GM18498 (cell line): ENCODE results near the gene FXR2.
"Not testable (repeated sequence)": the region's sequence is repeated elsewhere in the genome, so short reads cannot be mapped to it uniquely, and the experiment has no call there.

ENCODE experiments used
- ATAC-seq: cut with Tn5 transposase; IDR thresholded peaks from one replicate; pipeline ENCODE4 v1.9.1; 2021; ENCODE audit warnings: mild to moderate bottlenecking, moderate library complexity; ENCODE audit not compliant: unreplicated experiment

FXR2 gene

DNA sequence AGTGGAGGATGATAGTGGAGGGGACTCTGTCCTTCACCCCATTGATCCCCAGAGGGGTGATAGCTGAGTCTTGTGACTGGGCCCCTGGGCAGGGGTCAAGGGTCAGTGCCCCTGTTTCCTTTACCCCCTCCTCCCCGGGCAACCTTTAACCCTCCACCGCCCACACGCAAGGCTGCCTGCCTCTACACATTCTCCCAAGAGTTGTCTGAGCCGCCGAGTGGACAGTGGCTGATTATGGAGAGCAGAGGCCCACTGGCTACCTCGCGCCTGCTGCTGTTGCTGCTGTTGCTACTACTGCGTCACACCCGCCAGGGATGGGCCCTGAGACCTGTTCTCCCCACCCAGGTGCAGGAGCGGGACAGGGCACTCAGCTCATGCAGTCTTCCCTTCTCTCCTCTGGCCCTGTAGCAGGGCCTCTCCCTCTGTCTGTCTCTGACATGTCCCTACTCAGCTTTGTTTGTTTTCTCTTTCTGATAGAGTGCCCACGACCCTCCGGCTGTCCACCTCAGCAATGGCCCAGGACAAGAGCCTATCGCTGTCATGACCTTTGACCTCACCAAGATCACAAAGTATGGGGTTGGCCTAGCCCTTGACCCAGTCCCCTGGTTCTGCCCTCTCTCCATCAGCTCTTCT, 15.4 kb upstream of the FXR2 start, which contains the start of gene SHBG:
Gene SHBG (plus strand): TSS at position 197 of the 633 bp plus-strand sequence. CDS start 38 bp downstream, at position 235.
- no peak for ATAC-seq

- peak; percentile 79 for ATAC-seq
These were observed 12.8 kb upstream of the FXR2 start, which contains the start of gene SAT2 for GRCh38 chr17:7627250-7628121. TSS of gene SAT2 (minus strand) at chr17:7627821. CDS start at chr17:7627635, 186 bp downstream.

- no peak for ATAC-seq
These were observed 12.2 kb upstream of the FXR2 start for GRCh38 chr17:7626956-7627249.

DNA sequence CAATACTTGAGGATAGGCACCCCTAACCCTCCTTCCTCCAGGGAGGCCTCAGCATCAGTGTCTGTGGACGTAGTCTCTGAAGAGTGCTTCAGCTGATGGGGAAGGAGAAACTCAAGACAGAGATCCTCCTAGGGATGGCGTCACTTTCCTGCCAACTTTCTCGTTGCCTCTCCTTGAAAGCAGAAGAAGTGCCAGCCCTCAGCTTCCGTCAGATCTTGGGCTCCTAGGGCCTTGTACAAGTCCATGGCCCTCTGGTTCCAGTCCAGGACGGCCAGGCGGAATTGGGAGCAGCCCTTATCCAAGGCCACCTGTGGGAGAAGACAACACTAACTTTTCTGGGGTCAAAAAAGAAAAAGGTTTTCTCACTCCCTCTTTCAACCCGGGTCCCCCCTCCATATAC, 11.6 kb upstream of the FXR2 start:
- no peak for ATAC-seq

DNA sequence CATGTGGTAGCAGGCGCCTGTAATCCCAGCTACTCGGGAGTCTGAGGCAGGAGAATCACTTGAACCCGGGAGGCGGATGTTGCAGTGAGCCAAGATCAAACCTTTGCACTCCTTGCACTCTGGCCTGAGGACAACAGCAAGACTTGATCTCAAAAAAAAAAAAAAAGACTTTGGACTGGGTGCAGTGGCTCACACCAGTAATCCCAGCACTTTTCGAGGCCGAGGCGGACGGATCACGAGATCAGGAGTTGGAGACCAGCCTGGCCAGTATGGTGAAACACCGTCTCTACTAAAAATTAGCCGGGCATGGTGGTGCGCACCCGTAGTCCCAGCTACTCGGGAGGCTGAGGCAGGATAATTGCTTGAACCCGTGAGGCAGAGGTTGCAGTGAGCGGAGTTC, 11.1 kb upstream of the FXR2 start:
- ATAC-seq, result not testable (repeated sequence)

DNA sequence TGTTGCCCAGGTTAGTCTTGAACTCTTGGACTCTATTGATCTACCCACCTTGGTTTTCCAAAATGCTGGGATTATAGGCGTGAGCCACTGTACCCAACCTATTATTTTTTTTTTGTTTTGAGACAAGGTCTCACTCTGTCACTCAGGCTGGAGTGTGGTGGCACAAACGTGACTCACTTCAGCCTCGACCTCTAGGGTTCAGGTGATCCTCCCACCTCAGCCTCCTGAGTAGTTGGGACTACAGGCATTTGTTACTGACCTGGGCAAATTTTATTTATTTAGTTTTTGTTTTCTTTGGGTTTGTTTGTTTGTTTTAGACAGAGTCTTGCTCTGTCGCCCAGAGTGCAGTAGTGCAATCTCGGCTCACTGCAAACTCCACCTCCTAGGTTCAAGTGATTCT, 9.0 kb upstream of the FXR2 start:
- ATAC-seq, result no peak

- ATAC-seq, result no peak
These were observed 6.1 kb upstream of the FXR2 start for GRCh38 chr17:7620835-7621234.

- no peak for ATAC-seq
These were observed 3.9 kb upstream of the FXR2 start for GRCh38 chr17:7618608-7619007.

GRCh38 chr17:7615265-7615747, 609 bp upstream of the FXR2 start:
- no peak for ATAC-seq

DNA sequence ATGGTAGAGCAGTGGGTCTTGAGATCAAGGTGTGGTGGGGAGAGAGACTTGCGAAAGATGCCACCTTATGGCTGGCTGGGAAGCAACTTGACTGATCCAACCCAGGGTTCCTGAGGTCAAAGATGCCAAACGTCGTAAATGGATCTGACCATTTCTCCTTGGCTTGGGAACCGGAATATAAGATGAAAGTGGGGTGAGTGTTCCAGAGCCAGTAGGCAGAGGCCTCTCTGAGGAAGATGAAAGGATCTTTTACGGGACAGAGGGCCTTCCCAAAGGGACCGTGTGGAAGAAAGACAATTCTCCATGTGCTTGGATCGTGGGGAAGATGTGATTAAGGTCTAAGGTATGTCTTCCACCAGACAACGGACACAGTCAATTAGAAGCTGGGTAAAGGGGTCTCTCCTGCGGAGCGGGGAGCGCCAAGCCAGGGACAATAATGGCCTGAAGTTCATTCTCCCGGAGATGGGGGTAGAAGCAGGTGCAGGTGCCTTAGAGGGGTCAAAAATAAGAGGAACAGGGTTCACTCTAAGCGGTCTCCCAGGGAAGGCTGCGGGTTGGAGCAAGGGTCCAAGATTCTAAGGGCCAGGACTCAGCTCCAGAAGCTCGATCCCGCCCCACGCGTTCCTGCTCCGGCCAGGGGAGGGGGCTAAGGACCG, 800 bp downstream of the FXR2 start:
- ATAC-seq, result no peak

- ATAC-seq, result no peak
These were observed 2.4 kb downstream of the FXR2 start for GRCh38 chr17:7612294-7612640.

DNA sequence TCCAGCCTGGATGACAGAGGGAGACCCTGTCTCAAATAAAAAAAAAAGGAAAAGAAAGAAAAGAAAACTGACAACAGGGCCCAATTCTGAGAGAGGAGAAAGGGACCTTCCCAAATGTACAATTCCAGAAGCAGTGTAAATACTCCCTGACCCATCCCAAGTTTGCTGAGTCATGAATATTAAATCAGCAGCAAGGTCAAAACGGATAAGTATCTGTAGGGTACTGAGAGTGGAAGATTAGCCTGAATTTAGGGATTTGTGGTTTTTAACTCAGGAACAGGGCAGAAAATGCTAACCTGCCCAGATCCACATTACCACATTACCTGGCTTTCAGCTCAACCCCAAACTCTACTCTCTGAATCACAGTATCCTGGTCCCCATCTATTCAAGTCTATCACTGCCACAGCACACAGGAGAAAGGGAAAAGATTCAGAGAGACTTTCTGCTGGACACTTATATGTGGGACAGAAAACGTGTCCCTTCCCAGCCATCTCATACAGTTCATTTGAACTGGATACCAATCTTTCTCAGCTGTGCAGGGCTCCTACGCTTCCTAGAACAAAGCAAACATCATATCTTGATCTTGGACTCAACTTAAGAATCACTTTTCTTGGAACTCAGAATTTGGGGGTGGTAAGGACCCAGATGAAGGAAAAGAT, 2.9 kb downstream of the FXR2 start:
- ATAC-seq, result no peak

DNA sequence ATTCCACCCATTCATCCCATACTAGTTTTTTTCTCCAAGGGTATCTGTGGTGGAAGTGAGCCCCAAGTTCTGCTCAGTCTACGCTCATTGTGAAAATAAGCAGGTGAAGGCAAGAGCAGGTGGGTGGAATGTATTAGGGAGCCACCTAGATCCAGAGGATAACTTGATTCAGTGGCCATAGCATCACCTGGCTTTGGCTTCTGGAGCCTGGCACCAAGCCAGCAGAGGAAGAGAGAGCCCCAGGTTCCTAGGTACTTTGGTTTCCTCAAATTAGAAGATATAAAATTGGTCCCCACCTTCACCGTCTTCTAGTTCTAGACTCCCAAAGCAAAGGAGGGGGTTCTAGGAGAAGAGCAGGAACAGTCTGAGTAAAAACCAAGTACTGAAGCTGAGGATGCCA, 4.1 kb downstream of the FXR2 start:
- ATAC-seq, result no peak

DNA sequence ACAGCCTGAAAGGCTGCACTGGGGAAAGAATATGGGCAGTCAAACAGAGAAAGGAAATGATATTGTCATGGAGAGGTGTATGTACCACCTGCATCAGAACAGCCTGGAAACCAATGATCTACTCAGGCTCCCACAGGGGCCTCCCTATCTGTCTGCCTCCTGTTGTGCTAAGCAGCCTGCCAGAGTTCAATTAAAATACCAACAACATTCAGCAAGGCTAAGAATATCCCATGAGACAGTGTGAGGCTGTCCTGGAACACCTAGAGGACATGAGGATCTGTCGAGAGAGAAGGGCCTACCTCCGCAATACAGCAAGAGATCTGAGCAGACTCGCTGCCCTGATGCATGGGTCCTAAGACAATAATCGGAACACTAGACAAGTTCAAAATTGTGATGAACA, 8.4 kb downstream of the FXR2 start:
- ATAC-seq, result no peak

DNA sequence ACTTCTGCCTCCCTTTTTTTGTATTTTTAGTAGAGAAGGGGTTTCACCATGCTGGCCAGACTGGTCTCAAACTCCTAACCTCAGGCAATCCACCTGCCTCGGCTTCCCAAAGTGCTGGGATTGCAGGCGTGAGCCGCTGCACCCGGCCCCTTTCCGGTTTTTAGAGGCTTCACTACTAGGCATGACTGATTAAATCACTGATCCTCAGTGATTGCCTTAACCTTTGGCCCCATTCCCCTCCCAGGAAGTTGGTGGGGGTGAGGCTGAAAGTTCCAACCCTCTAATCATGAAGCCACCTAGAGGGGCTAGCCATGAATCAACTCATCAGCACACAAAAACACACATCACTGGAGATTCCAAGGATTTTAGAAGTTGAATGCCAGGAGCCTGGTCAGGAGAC, 17.1 kb downstream of the FXR2 start:
- not testable (repeated sequence) for ATAC-seq

GRCh38 chr17:7593296-7593695, 21.4 kb downstream of the FXR2 start:
- ATAC-seq, result no peak

DNA sequence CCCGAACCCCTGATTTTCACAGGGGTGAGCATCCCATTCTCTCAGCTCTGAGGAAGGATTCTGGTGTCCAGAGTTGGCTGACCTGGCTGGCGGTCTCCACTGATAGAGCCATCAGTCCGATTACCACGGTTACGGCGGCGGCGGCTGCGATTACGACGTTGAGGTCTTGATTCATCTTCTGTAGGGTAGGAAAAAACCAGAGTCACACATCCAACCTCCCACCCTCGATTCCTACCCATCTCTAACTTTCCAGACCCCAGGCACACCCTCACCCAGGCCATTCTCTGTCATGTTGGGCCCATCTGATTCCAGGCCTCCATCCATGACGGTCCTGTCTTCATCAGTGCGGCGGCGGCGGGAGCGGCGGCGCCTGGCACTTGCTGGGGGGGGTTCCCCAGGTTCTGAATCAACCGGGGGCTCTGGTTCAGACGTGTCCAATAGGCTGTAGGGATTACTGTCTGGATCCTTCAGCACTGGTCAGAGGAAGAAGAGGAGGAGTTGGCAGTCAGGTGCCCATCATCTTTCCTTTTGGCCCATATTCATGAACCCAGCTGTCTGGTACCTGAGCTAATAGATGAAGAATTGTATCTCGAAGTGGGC, 22.2 kb downstream of the FXR2 start:
- ATAC-seq, result no peak

DNA sequence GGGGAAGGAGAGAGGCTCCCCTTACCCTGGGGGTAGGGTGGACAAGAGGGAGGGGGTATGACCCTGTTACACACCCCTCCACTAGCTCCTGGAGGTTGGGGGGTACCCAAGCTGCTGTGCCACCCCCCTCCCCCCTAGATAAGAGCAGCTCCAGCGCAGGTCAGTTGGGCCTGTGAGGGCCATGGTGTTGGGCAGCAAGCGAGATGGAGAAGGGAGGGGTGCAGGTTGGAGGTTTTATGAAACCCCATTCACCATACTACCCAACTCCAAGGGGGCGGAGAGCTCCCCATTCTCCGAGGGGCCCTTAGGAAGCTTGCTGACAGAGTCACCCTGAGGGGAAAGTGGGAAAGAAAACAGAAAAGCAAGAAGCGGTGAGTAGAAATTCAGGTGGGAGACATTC, 23.1 kb downstream of the FXR2 start:
- ATAC-seq, result no peak

DNA sequence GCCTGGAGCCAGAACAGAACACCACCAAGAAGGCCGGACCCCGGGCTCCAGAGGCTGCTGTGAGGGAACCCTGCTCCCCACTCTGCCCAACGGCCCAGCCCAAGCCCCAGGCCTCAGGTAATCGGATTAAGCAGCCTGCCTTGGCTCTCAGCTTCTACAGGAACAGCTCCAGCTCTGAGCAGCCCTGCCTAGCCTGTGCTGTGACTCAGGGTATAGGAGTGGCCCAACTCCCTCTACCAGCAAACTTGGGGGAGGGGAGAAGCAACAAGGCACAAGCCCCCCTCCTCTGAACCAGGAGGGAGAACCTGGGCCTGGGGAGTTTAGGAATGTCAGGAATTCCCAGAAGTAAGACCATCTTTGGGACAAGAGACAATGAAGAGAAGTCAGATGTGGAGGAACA, 24.0 kb downstream of the FXR2 start:
- ATAC-seq, result no peak

DNA sequence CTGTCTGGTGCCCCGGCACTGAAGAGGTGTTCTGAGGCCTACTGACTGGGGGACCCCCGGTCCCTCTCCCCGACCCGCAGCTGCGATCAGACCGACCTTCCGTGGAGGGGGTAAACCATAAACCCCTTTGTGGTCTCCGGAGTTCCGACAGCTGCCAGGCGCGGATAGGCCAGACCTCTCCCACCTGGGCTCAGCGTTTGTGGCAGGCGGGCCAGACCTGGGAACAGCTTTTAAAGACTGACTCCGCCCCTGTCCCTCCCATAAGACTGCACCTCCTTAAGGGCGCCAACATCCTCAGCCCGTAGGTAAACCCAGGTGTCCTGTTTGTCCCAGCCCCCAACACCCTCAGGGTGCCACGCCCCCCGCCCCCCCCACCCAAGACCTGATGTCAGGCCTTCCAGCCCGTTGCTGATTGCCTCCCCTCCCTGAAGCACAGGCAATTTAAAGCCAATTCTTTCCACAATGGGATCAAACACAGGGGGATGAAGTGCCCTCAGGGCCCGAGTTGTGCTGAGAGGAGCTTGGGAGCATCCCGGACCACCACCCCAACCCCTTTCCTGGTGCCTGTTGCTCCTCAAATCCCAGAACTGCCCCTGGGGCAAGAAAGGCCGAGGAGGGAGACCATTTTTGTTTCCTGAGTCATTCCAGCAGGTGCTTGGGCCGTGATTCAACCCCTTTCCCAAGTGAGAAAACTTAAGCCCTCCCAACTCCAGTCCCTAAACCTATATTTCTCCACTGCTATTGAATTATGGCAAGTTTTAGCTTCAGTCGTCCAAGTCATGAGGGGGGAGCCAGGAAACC, 24.6 kb downstream of the FXR2 start, which contains the start of gene SOX15:
Gene SOX15 (minus strand): TSS at position 204 of the 801 bp plus-strand sequence. CDS start 418 bp downstream, outside the sequence.
- ATAC-seq, result no peak
